HG03469 (cell line): Measurements from ENCODE around the gene AHDC1.
A peak's percentile ranks its signal among the peaks of the same experiment; 100 is the strongest.
"Not testable (repeated sequence)": the region's sequence is repeated elsewhere in the genome, so short reads cannot be mapped to it uniquely, and the experiment has no call there.

Experiments used
- ATAC-seq: cut with Tn5 transposase; IDR thresholded peaks from one replicate; pipeline ENCODE4 v1.9.1; 2021; ENCODE audit warnings: mild to moderate bottlenecking, moderate library complexity, moderate number of reproducible peaks; ENCODE audit not compliant: unreplicated experiment

Gene AHDC1

DNA sequence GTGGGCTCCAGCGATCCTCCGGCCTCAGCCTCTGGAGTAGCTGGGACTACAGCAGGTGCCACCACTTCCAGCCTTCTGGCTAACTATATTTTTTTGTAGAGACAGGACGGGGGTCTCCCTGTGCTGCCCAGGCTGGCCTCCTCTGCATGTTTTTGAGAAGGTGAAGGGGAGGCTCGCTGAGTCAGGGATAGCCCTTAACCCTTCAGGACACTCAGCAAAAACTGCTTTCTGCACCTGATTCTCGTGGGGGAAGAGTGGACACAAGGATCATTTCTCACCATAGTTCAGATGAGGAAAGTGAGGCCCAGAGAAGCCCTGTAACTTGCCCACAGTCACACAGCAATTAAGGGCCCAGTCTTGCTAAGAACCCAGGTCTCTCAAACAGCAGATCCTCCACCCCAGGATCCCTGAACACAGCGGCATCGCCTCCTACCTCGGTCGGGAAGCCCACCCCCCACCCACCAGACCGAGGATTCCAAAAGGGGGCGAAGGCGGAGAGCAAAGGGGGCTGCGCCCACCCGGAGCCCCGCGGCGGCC, 29.8 kb upstream of the AHDC1 start:
- no peak for ATAC-seq

- ATAC-seq: peak; percentile 2
Observed at GRCh38 chr1:27633298-27633610, 29.3 kb upstream of the AHDC1 start.

DNA sequence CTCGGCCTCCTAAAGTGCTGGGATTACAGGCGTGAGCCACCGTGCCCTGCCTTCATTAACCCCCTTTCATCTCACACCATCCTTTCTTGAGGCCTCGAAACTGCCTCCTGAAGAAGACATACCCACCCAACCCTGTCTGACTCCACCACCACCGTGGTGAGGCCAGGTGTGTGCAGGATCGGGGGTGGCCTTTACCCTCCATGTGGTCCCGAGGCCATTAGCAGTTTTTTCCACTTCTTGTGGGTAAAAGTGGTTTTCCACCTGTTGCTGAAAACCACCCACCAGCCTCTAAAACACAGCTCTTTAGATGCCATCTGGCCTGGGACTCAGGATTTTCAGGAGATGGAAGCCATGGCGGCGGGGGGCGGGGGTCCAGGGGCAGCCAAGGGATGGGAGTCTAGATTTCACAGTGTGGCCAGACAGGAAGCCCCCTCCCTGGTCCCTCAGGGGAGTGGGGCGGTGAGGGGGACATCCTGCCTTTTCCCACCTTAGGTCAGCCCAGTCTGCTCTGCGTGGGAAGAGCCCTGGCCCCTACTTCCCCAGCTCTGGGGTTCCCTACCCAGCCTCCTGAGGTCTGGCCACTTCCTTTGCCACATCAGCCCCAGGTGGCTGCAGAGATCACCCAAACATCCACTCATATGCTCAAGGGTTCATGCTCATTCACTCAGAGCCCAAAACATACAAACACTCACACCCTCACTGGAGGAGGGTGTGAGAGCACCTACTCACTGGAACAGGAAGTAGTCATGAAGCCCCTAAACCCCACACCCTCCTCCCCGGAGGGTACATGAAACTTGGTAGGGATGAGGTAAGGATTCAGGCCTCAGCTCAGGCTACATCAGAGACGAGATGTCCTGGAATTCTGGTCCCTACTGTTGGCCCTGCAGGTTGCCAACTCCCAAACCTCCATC, 28.7 kb upstream of the AHDC1 start:
- peak; percentile 32 for ATAC-seq

DNA sequence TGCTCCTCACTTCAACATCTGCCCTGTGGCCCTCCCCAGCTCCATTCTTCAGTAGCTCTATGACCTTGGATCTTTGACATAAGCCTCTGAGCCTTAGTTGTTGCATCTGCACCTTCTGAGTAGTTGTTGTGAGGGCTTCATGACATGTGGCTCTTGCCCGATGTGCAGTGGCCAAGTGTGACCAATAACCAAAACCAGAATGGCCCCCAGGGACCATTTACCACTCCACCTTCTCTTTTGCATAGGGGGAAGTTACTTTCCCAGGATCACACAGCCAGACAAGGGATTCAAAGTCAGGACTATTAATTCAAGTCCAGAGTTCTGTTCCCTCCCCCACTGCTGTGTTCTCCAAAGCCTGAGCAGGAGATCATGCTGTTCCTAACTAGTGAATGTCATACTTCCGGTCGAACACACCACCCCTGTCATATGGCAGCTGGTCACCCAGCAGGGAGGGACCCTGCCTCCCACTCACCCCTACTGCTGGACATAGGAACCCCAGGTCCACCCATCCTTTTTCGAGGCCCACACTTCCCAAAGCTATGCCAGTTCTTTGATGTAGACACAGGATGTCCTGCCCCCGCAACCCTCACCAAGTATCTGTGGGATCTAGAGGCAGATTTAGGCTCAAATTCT, 27.0 kb upstream of the AHDC1 start:
- no peak for ATAC-seq

DNA sequence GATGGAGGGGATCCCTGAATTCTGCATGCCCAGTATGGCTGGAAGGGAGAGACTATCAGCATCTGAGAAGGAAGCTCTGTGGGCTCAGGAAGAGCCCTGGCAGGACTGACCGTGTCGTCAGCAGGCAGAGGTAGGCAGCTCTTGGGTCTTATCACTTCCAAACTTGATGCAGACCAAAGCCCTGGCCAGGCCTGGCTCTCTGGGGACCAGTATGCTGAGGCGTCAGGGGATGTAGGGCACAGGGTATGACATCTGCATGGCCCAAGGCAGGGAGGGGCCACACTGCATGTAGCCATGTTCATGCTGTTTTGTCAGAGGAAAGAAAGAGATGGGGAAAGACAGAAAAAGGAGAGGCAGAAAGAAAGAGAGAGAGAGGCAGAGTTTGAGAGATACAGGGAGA, 24.8 kb upstream of the AHDC1 start:
- no peak for ATAC-seq

- not testable (repeated sequence) for ATAC-seq
Observed at GRCh38 chr1:27627733-27628132, 23.8 kb upstream of the AHDC1 start.

GRCh38 chr1:27627061-27627460, 23.1 kb upstream of the AHDC1 start:
- no peak for ATAC-seq

DNA sequence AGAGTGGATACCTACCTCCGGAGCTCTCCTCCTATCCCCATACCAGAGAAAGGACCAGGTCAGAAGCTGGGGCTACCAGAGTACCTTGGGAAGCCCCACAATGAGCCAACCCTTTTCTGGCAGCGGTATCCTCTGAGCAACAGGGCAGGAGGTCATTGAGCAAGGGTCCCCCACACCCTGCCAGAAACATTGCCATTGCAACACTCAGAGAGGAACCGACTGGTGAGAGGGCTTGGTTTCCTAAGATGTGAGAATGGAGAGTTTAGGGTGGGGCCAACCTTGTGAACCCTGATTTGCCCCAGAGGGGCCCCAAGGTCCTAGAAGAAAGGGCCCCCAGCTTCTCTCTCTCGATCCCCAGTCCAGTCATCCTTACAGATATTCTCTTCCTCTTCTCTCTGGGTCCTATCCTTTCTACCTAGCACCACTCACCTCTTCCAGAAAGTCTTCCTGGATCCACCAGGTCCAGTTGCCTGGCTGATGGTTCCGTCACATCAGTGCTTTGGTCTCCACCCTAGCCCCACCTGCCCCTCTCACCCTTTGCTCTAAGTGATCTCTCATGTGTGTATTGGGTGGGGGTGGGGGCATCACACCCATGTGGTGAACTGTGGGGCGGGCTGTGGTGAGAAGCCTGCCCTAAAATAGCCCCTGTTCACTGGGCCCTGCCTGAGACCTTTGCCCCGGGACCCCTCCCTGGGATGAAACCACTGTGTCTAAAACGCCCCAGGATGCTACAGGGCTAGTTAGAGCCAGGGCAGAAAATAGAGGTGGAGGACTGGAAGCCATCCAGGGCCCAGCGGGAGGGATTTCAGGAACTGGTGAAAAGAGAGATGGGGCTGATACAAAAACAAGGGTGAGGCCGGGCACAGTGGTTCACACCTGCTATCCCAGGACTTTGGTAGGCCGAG, 22.3 kb upstream of the AHDC1 start:
- ATAC-seq: no peak

- no peak for ATAC-seq
Observed at GRCh38 chr1:27624467-27625178, 20.7 kb upstream of the AHDC1 start.

GRCh38 chr1:27623327-27624212, 19.6 kb upstream of the AHDC1 start:
- no peak for ATAC-seq

DNA sequence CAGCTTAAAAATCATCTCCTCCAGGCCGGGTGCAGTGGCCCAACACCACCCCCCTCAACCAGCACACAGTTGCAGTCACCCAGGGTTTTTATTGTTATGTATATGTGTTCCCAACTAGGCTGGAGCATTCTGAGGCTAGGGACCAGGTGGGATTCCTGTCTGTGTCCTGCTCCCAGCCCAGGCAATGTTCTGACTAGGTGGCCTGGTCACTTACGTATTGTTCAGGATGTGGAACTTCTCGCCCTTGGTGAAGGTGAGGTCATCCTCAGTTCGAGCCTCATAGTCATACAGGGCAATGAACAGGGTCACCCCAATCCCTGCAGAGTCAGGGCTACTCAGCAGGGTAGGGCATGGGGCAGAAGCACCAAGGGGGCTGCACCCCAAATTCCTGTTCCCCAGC, 18.9 kb upstream of the AHDC1 start:
- no peak for ATAC-seq

DNA sequence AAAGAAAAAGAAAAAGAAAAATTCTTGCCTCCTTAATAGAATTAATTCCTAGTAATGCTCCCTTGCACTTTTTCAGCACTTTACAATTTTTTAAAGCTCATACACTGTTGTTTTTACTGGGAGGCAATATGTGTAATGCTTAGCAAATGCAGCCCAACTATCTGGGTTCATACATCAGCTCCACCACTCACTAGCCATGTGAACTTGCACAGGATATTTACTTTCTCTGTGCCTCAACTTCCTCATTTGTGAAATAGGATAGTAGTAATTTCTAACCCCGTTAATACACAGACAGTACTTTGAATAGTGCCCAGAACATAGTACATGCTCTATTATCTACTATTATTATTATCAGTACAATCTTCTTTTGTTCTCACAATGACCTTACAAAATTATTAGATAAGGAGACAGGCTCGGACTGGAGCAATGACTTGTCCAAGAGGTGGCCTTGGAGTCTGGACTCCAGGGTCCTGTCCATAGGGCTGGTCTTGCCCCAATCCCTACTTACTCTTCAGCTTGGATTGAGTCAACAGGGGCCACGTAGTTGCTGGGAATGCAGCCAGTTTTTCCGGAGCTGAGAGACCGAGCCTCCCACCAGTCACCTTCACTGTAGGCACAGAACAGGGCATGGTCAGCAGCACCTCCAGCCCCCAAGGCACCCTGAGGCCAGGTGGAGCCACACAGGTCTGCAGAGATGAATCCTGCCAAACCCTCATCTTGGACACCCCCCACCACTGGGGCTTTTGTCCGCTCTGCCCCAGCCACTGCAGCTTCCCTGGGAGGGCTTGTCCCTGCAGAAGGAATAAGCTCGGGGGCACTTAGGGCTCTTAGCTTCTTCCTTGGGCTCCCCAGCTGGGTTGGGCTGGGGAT, 17.3 kb upstream of the AHDC1 start:
- ATAC-seq: no peak

- ATAC-seq: not testable (repeated sequence)
Observed at GRCh38 chr1:27619782-27620438, 16.0 kb upstream of the AHDC1 start.

DNA sequence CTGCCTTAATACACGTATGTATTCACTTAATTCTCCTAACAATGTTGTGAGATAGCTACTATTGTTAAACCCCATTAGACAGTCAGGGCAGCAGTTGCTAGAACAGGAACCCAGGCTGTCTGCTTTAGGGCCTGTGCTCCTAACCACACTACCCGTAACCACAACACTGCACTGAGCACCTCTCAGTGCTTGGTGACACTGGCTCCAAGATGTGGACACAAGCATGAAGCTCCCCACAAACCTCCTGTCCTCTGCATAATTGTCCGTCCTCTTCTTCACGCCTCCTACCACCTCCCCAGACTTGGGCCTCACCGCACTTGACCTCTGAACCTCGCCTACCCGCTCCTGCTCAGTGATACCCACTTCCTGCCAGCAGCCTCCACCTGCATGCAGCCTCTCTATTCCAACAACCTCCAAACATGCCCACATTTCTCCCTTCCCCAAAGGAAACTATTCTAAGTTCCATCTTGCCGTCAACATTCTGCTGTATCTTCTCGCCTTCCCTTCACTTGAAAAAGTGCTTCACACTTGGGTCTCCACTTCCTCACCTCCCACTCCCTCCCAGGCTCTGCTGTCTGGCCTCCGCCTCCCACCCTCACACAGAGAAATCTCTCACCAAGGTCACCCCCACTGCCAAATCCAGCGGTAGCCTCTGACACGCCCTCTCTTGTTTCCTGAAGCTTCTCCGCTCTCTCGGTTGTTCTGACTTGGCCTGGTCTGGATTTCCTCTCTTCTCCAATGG, 14.6 kb upstream of the AHDC1 start:
- no peak for ATAC-seq

DNA sequence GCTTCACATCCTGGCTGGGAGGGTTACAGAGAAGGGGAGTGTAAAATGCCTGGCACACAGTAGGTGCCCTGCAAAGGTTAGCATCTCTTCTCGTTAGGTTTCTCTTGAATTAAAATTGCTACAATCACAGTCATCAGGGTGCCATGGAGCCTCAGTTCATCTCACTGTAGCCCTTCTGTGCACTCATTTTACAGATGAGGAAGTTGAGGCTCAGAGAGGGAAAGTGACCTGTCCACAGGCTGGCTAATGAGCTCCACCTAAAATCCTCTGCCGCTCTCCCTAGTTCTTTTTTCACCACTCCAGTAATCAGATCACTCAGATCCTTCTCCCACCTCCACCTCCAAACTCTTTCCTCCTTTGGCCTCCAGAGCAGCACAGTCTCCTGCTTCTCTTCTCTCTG, 13.5 kb upstream of the AHDC1 start:
- no peak for ATAC-seq

DNA sequence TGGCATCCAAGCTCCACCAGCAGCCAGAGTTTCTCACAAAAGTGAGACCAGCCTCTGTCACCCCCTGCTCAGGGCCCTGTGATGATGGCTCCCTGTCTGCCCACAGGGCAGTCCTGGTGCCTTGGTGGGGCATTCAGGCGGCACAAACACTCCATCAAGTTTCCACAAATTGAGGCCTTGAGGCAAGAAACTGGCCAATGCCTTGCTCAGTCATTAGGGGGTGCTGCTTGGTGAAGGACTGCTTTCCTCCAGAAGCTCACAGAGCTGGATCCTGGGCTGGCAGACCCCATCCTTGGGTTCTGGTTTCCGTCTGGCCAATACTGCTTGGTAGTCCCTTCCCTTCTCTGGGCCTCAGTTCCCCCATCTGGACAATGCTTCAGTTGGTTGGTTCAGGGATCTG, 12.5 kb upstream of the AHDC1 start:
- no peak for ATAC-seq
